NCI-H2029 treated with DMSO at 0.1 percent for 48 hours (cell line): ENCODE measurements around the gene ZC3H18.

Experiments used
- DNase-seq: peaks from one replicate; lab custom pipeline; 2025; lab: John Stamatoyannopoulos, UW

ZC3H18 gene

DNA sequence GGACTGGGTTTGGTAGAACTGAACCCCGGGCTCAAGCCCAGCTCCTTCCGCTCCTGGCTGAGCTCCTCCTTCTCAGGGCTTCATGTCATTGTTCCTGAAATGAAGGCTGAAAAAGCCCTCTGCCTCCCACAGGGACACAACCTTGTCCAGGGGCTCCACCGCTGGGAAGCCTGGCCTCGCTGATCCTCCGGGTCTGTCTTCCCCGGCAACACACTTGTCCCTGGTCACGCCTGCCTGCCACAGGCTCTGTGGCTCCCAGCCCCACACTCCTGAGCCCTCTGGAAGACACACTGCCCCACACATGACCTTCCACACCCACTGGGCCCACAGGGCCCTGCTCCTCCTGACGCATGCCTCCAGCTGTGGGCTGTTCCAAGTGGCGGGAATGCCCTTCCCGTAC is 18.0 kb upstream of the ZC3H18 start:
- DNase-seq: no peak

DNA sequence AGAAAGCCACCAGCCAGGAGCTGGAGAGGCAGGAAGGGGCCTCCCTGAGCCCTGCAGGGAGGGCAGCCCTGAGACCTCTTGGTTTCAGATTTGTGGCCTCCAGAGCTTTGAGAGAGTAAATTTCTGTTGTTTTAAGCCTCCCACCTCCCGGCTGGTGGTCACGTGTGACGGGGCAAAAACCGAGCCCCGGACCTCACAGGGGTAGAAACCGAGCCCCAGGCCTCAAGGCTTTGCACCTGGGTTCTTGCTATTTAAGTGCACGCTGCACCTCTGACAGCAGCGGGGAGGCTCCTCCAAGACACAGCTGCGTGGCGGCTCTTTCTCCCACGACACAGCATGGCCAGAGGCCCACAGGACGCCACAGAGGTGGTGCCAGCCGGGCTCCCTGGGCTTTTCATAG is 17.4 kb upstream of the ZC3H18 start:
- DNase-seq: no peak

GRCh38 chr16:88553739-88554138 is 16.5 kb upstream of the ZC3H18 start:
- DNase-seq: no peak

DNA sequence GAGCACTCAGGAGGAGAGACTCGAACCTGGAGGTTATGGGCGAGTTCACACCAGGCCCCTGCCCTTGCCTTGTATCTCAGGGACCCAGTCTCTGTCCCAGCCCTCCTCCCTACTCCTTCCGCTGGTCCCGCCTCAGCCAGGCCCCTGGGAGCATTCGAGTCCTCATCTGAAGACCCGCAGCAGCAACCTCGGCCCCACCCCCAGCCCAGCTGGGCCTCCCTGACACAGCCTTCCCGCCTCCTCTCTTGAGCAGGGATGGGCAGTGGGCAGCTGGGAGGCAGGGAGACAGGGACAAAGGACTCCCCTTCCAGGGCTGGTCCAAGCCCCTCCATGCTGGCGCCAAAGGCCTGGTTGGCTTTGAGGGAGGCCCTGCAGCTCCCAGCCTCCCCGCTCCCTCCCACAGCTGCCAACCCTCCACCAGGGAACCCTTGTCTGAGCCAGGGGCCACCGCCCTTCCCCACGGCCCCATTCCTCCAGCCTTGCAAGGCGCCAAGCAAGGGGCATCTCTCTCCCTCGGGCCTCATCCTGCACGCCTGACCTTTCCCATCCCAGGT is 15.4 kb upstream of the ZC3H18 start:
- no peak for DNase-seq

DNA sequence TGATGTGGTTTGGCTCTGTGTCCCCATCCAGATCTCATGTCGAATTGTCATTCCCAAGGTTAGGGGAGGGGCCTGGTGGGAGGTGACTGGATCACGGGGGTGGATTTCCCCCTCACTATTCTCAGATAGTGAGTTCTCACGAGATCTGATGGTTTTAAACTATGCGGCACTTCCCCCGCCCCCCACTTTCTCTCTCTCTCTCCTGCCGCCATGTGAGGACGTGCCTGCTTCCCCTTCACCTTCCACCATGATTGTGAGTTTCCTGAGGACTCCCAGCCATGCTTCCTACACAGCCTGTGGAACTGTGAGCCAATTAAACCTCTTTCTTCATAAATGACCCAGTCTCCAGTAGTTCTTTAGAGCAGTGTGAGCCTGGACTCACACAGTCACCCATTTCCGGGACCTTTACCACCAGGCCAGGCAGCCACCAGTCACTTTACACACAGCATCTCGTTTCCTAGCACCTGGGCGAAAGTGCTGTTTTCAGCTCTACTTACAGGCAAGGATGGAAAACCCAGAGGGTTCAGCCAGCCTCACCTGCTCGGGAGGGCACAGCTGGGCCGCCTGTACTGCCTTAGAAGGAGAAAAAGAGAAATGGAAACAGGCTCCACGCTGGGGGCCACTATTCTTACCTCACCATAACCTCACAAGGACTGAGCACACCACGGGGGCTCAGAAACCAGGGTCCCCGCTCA is 13.8 kb upstream of the ZC3H18 start:
- no peak for DNase-seq

GRCh38 chr16:88558457-88559442 is 11.5 kb upstream of the ZC3H18 start:
- no peak for DNase-seq

DNA sequence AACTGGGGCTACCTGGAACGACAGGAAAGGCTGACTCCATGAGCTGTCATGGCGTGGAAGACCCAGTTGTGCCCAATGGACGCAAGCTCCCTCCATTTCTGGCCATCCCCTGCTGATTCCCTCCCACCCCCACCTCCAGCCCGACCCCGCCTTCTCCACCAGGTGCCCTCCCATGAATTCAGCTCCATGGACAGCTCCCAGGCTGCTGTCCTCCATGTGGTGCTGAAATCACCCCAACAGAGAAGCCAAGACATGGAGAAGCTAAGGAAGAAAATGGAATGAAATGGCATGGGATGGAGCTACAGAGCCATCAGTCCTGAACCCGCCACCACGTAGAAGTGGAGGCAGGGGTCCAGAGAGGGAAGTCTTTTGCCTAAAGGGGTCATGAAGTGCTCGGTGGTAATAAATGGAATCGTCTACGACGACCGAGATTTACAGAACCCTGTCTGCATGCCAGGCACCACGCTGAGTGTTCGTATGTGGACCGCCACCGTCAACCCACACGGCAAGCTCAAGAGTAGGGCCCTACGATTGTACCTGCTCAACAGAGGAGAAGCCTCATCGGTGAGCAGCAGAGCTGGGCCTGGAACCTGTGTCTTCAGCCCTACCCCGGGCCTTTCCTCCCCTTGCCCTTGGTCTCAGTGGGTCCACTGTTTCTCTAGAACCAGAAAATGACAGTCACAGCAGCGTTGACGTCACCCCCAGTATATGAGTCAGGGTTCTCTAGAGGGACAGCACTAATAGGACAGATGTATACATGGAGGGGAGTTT is 9.3 kb upstream of the ZC3H18 start:
- DNase-seq: no peak

GRCh38 chr16:88561485-88562359 is 8.5 kb upstream of the ZC3H18 start:
- DNase-seq: no peak

DNA sequence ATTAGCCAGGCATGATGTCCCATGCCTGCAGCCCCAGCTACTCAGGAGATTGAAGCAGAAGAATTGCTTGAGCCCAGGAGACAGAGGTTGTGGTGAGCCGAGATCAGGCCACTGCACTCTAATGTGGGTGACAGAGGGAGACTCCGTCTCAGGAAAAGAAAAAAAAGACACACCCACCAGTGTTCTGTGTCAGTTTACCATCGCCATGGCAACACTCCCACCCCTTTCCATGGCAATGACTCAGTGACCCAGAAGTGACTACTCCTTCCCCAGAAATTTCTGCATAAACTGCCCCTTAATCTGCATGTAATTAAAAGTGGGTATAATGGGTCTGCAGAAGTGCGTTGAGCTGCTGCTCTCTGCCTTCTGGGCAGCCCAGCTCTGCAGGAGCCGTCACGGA is 4.0 kb upstream of the ZC3H18 start:
- no peak for DNase-seq

DNA sequence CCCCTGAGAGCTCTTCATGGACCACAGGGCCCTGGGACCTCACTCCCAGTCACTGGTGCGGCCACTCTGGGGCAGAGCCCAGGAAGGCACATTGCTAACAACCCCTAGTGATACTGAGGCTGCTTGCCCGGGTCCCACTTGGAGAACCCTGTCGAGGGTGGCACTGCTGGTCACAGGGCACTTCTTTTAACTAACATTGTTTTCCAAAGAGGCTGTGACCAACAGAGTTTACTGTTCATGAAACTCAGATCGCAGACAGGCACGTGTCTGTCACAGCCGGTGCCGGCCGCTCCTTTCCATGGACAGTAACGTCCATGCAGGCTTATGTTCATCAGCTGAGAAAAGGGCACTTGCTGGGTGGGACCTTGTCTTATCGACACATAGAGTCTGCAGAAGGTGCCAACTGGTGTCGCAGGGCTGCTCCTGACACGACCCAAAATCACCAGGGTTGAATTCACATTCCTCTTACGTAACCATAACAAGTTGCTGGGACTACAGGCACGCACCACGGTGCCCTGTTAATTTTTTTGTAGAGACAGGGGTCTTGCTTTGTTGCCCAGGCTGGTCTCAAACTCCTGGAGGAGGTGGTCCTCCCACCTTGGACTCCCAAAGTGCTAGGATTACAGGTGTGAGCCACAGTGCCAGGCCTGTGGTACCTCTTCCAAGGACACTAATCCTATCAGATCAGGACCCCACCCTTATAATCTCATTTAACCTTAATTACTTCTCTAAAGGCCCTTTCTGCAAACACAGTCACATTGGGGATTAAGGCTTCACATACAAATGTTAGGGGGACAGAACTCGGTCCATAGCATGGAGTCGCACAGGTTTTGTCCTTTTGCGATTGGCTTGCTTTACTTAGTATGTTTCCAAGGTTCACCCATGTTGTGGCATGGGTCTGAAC is 1.2 kb upstream of the ZC3H18 start:
- DNase-seq: no peak

DNA sequence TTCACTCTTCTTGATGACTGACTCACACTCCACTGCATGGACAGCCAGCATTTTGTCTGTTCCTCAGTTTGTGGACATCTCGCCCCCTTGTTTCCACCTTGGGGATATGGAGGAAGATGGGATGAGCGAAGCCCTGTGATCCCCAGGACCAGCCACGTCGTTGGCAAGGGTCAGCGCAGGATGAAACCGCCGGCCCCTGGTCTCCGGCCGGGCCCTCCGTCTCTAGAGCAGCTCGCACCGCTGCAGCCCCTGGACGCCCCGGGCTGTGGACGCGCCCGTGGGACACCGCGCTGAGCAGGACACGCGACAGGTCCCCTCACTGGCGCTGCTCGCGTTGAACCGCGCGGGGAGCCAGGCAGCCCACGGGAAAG is 604 bp upstream of the ZC3H18 start:
- DNase-seq: no peak

DNA sequence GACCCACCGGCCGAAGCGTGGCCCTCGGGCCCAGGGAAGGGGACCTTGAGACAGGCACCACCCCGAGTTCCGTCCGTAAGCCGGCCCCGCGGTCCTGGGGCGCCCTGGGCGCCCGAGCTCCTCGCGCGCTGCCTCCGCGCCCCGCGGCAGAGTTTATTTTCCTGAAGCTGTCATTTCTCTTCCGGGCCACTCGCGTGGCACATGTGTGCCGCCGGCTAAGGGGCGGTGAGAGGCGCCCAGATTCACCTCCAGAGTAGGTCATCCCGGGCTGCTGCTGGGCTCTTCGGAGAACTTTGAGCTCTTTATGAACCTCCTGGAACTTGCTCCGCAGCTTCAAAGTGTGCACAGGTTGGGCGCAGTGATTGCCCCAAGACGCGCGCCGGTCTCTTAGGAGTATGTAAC is 489 bp downstream of the ZC3H18 start:
- no peak for DNase-seq

- DNase-seq: no peak
Observed at GRCh38 chr16:88575251-88575650, 5.0 kb downstream of the ZC3H18 start.

DNA sequence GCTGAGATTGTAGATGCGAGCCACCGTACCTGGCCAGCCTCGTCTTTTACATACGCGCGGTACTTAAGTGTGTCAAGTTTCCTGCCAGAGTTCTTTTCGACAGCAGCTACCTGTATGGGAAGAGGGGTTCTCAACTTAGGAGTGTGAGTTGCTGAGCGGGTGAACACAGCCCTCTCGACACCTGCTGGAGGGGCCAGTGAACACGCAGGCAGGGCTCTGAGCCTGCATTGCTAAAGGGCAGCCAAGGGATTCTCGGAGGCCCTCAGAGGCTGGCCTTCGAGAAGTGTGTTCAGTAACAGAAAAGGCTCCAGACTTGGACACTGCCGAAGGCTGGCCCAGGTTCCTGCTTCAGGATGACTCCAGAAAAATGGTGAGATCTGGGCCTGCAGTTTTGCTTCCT is 6.1 kb downstream of the ZC3H18 start:
- no peak for DNase-seq

DNA sequence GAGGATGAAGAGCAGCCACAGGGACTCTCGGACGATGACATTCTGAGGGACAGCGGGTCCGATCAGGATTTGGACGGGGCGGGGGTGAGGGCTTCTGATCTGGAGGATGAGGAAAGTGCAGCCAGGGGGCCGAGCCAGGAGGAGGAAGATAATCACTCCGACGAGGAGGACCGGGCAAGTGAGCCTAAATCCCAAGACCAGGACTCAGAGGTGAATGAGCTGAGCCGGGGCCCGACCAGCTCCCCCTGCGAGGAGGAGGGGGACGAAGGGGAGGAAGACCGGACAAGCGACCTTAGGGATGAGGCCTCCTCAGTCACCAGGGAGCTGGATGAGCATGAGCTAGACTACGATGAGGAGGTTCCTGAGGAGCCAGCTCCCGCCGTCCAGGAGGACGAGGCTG is 7.0 kb downstream of the ZC3H18 start:
- DNase-seq: no peak

DNA sequence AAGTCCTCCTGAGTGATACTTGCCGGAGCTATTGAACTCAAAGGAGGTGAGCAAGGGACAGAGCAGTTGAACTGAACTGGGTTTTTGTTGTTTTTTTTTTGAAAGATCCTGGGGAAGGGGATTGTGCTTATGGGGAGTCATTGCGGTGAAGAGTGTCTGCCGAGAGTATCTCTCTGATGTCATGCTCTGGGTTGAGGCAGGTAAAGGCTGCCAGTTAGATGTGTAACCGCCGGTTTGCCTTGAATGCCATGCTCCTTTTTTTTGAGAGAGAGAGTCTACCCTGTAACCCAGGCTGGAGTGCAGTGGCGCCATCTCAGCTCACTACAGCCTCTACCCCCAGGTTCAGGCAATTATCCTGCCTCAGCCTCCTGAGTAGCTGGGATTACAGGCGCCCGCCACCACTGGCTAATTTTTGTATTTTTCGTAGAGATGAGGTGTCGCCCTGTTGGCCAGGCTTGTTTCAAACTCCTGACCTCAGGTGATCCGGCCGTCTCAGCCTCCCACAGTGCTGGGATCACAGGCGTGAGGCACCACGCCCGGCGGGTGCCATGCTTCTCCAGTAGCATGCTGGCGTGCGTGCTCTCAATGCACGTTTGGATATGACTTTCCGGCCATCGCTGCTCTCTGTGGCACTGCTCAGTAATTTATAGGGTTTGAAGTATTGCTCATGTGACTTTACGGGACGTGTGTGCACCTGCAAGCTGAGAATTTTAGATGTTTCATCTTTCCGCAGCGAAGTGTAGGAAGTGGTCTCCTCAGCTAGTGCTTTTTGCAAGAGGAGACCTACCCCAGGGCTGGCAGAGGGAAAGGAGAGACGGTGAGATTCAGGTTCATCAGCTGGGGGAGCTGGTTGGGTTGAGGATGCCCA is 8.5 kb downstream of the ZC3H18 start:
- no peak for DNase-seq

DNA sequence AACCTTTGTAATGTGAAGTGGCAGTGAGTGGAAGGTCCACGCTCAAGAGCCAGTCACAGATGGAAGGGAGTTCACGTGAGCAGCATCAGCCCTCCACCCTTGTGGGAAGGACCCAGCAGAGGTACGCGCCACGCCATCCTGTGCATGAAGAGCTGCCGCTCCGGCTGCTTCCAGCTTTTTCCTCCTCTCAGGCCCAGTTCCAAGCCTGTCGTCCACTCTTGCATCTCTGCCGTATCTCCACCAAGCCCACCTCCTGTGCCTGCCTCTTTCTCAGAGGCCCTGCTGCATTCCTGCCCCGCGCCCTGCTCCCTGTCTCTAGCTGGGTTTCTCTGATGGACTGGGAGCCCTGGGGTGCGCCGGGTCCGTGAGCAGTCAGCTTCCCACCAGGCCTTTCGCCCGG is 10.2 kb downstream of the ZC3H18 start:
- no peak for DNase-seq

DNA sequence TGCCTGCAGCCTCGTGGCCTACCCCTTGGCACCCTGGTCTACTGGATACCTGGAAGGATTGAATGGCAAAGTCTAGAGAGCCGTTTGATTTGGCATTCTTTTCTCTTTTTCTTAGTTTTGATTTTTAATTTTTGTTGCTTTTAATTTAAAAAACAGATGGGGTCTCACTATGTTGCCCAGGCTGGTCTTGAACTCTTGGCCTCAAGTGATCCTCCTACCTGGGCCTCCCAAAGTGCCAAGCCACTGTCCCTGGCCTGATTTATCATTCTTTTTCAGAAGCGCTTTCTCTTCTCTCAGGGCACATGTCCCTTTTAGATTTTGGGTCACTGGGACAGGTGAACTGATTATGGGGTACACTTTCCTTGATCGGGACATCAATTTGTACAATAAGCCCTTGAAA is 10.8 kb downstream of the ZC3H18 start:
- DNase-seq: no peak

DNA sequence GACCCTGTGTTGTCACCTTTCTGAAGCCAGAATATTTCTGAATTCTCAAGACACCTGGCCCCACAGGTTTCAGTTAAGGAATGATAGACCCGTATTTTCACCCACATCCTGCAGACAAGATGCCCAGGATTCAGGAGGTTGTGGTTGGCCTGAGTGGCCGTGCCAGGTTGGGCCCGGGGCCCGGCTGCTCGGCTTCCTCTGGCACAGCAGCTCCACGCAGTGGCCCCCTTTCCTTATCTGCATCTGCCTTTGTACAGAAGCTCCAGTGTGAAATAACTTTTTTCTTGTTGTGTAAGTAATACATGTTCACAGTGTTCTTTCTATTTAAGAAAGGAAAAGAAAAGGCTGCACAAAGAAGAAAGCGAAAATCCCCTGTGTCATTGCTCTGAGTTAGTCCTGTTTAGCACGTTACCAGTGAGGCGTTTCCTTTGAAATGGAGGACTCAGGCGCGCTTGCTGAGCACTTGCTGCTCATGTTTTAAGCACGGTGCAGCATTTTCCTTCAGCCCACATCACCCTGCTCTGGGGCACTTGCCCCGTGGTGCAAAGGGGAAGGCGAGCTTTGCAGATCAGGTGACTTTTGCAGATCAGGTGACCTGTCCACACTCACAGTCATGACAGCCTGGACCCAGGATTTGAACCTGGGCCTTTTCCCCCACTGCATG is 12.8 kb downstream of the ZC3H18 start:
- no peak for DNase-seq
